NCI-H1092 treated with DMSO at 0.1 percent for 48 hours (cell line): ENCODE measurements around the gene PPY.
"Not testable (repeated sequence)": the region's sequence is repeated elsewhere in the genome, so short reads cannot be mapped to it uniquely, and the experiment has no call there.

Source experiments
- DNase-seq: peaks from one replicate; lab custom pipeline; 2025; lab: John Stamatoyannopoulos, UW

PPY gene

GRCh38 chr17:43966276-43966675, 24.0 kb upstream of the PPY start:
- no peak for DNase-seq

GRCh38 chr17:43962479-43962878, 20.2 kb upstream of the PPY start:
- DNase-seq = no peak

GRCh38 chr17:43961954-43962353, 19.7 kb upstream of the PPY start:
- DNase-seq = no peak

GRCh38 chr17:43961292-43961691, 19.0 kb upstream of the PPY start:
- not testable (repeated sequence) for DNase-seq

GRCh38 chr17:43958748-43959352, 16.6 kb upstream of the PPY start:
- DNase-seq = no peak

- DNase-seq = no peak
Observed at GRCh38 chr17:43956222-43956621, 13.9 kb upstream of the PPY start.

- no peak for DNase-seq
Observed at GRCh38 chr17:43953746-43954145, 11.5 kb upstream of the PPY start, which contains the start of gene PYY. Gene PYY (minus strand): TSS chr17:43953940. CDS start chr17:43953483, 457 bp downstream.

- peak; percentile 13 for DNase-seq
Observed at GRCh38 chr17:43952724-43953666, 10.7 kb upstream of the PPY start.

GRCh38 chr17:43952351-43952723, 10.1 kb upstream of the PPY start:
- DNase-seq = no peak

- no peak for DNase-seq
Observed at GRCh38 chr17:43951750-43952149, 9.5 kb upstream of the PPY start.

GRCh38 chr17:43950554-43950953, 8.3 kb upstream of the PPY start:
- no peak for DNase-seq

- DNase-seq = no peak
Observed at GRCh38 chr17:43949781-43950180, 7.5 kb upstream of the PPY start.

- DNase-seq = no peak
Observed at GRCh38 chr17:43946781-43947180, 4.5 kb upstream of the PPY start.

- no peak for DNase-seq
Observed at GRCh38 chr17:43945074-43945829, 3.0 kb upstream of the PPY start.

GRCh38 chr17:43940630-43941029, 1.6 kb downstream of the PPY start:
- DNase-seq = peak; percentile 15

- no peak for DNase-seq
Observed at GRCh38 chr17:43939886-43940285, 2.4 kb downstream of the PPY start.

- DNase-seq = not testable (repeated sequence)
Observed at GRCh38 chr17:43939452-43939851, 2.8 kb downstream of the PPY start.

GRCh38 chr17:43938838-43939182, 3.5 kb downstream of the PPY start:
- DNase-seq = no peak

- no peak for DNase-seq
Observed at GRCh38 chr17:43936434-43936833, 5.8 kb downstream of the PPY start.

GRCh38 chr17:43935926-43936261, 6.4 kb downstream of the PPY start:
- no peak for DNase-seq

GRCh38 chr17:43935204-43935925, 6.9 kb downstream of the PPY start:
- DNase-seq = no peak

- DNase-seq = no peak
Observed at GRCh38 chr17:43932923-43933322, 9.4 kb downstream of the PPY start.
